Measurements from ENCODE around the gene PTPN21.

- TF ChIP-seq POLR2A (IDR thresholded peaks at IDR 0.05; ENCODE audit: low read length) (no peak), GATA1 (IDR thresholded peaks at IDR 0.05; ENCODE audit: low read depth, low read length) (no peak)
Observed at GRCh38 chr14:88439088-88439487, 115.7 kb downstream of the PTPN21 start.

Measured in erythroblast (primary cell).